CD4-positive, alpha-beta T cell (primary cell): ENCODE data around the gene ZEB1. TPM values are rescaled to one million over a fixed set of nuclear protein-coding genes. Genes with fewer than 3 reads are reported as not detected.

Experiments
- ATAC-seq: fragments of 200-7000 bp; cut with Tn5 transposase; one replicate; pipeline ENCODE4 v1.10.0; 2022; ENCODE audit warnings: mild to moderate bottlenecking; ENCODE audit not compliant: poor library complexity
- CTCF ChIA-PET: fragments of 350-600 bp; sonication (Branson Sonifier 250); formaldehyde crosslinking; loops from one replicate; lab custom pipeline; 2021; ENCODE audit warnings: antibody characterized with exemption, inconsistent platforms; lab: Charles Lee
- POLR2A ChIA-PET: fragments of 350-600 bp; sonication (Branson Sonifier 250); formaldehyde crosslinking; loops from one replicate; lab custom pipeline; 2021; ENCODE audit warnings: antibody characterized with exemption, inconsistent platforms; lab: Charles Lee
- DNase-seq, 14 experiments: peaks; one replicate each; pipeline ENCODE4 v3.0.0-alpha.2; 2013 to 2020; ENCODE audit warnings: mixed read lengths in 2 of 14
- H3K27ac ChIP-seq, 2 donors: one replicate each; pipeline versions ENCODE4 v1.5.1 to v1.7.0; 2013; ENCODE audit warnings: low read length in 2 of 2, low read depth in 1 of 2, mild to moderate bottlenecking in 1 of 2
- H3K27me3 ChIP-seq, 2 experiments: 1 replicate in 1 of 2; 2 replicates in 1 of 2; pipeline versions ENCODE4 v1.6.1 to v1.7.0; 2013; ENCODE audit warnings: low read length in 2 of 2, control low read depth in 1 of 2, mild to moderate bottlenecking in 1 of 2, moderate library complexity in 1 of 2; ENCODE audit not compliant: insufficient read depth in 2 of 2, control insufficient read depth in 1 of 2
- H3K36me3 ChIP-seq: one replicate; pipeline ENCODE4 v1.6.1; 2013; ENCODE audit warnings: low read length, control low read depth; ENCODE audit not compliant: insufficient read depth
- H3K4me1 ChIP-seq: one replicate; pipeline ENCODE4 v1.6.1; 2013; ENCODE audit warnings: low read length, control low read depth; ENCODE audit not compliant: insufficient read depth
- H3K4me3 ChIP-seq: one replicate; pipeline ENCODE4 v1.5.1; 2013; ENCODE audit warnings: mild to moderate bottlenecking, low read length, moderate library complexity
- H3K9me3 ChIP-seq, 2 experiments: 1 replicate in 1 of 2; 2 replicates in 1 of 2; pipeline versions ENCODE4 v1.6.1 to v1.7.0; 2013; ENCODE audit warnings: low read length in 2 of 2, mild to moderate bottlenecking in 2 of 2, control low read depth in 1 of 2, moderate library complexity in 1 of 2; ENCODE audit not compliant: control insufficient read depth in 1 of 2, insufficient read depth in 1 of 2
- H3K27ac Mint-ChIP-seq: one replicate; pipeline ENCODE4 v1.8.0; 2020; ENCODE audit warnings: mixed read lengths
- H3K27me3 Mint-ChIP-seq: one replicate; pipeline ENCODE4 v1.8.0; 2021; ENCODE audit warnings: mixed read lengths
- H3K36me3 Mint-ChIP-seq: one replicate; pipeline ENCODE4 v1.8.0; 2021; ENCODE audit warnings: low read depth, mixed read lengths
- H3K4me1 Mint-ChIP-seq: one replicate; pipeline ENCODE4 v1.8.0; 2021; ENCODE audit warnings: low read depth, mixed read lengths
- H3K4me3 Mint-ChIP-seq: one replicate; pipeline ENCODE4 v1.8.0; 2020; ENCODE audit warnings: mild to moderate bottlenecking, mixed read lengths
- H3K9me3 Mint-ChIP-seq: one replicate; pipeline ENCODE4 v1.8.0; 2020; ENCODE audit warnings: mixed read lengths
- CTCF ChIP-seq: fragments of 200-600 bp; IDR thresholded peaks from one replicate; pipeline ENCODE4 v1.8.0; 2022; ENCODE audit warnings: antibody characterized with exemption, mild to moderate bottlenecking
- intact Hi-C, 2 experiments: fragments of 100-400 bp; cut with DNase I in 1 of 2; cut with micrococcal nuclease in 1 of 2; formaldehyde crosslinking; loops; one replicate each; pipeline versions ENCODE4 v1.15.1 to v1.9.0; 2023 to 2025; cut with DNase I, micrococcal nuclease
- total RNA-seq, 174 experiments: library from RNA in 2 of 174; stranded (reverse) in 2 of 174; gene quantifications; one replicate each; pipeline ENCODE4 v1.2.3 and lab custom pipeline; 2021 to 2026

The ZEB1 gene
- total RNA-seq, 2 experiments from 2014 or later: 132 to 134 TPM

GRCh38 chr10:31507427-31507826 is 188.4 kb downstream of the ZEB1 start:
- intact Hi-C loops: no loop called here
- ATAC-seq (no peak), DNase-seq (no peak)
- Mint-ChIP-seq H3K4me1 (peaks cover 10% of the 10 kb centered on the region), H3K36me3 (peaks cover 86% of the 10 kb centered on the region), H3K9me3 (peaks cover 29% of the 10 kb centered on the region), H3K27ac (no peak overlapping the region), H3K27me3 (no peaks in the 10 kb centered on the region), H3K4me3 (no peak overlapping the region)
- TF ChIP-seq CTCF: no peak
- H3K4me1 ChIP-seq: peaks cover 9% of the 10 kb centered on the region
- H3K27ac ChIP-seq: no peak overlapping the region
- CTCF ChIA-PET: no interaction called here
- H3K4me3 ChIP-seq: no peak overlapping the region
- peaks cover 61% of the 10 kb centered on the region for H3K36me3 ChIP-seq
- H3K9me3 ChIP-seq: peaks cover 11 to 28% of the 10 kb centered on the region in 2 experiments
- POLR2A ChIA-PET: no interaction called here
- no peaks in the 10 kb centered on the region for H3K27me3 ChIP-seq

GRCh38 chr10:31508234-31508633 is 189.2 kb downstream of the ZEB1 start:
- ChIA-PET POLR2A (no interaction called here), CTCF (no interaction called here)
- H3K27ac ChIP-seq: no peak overlapping the region
- H3K27me3 ChIP-seq: no peaks in the 10 kb centered on the region
- Mint-ChIP-seq H3K27me3 (no peaks in the 10 kb centered on the region), H3K4me1 (peaks cover 10% of the 10 kb centered on the region), H3K36me3 (peaks cover 78% of the 10 kb centered on the region), H3K27ac (no peak overlapping the region), H3K9me3 (peaks cover 29% of the 10 kb centered on the region), H3K4me3 (no peak overlapping the region)
- peaks cover 62% of the 10 kb centered on the region for H3K36me3 ChIP-seq
- intact Hi-C loops: no loop called here
- H3K4me3 ChIP-seq: no peak overlapping the region
- peaks cover 9% of the 10 kb centered on the region for H3K4me1 ChIP-seq
- ATAC-seq (no peak), DNase-seq (no peak)
- peaks cover 11 to 28% of the 10 kb centered on the region in 2 experiments for H3K9me3 ChIP-seq
- TF ChIP-seq CTCF: no peak

GRCh38 chr10:31508882-31509281 is 189.9 kb downstream of the ZEB1 start:
- H3K4me3 ChIP-seq: no peak overlapping the region
- H3K27ac ChIP-seq: no peak overlapping the region
- peaks cover 67% of the 10 kb centered on the region for H3K36me3 ChIP-seq
- peaks cover 11 to 28% of the 10 kb centered on the region in 2 experiments for H3K9me3 ChIP-seq
- DNase-seq (no peak), ATAC-seq (no peak)
- Mint-ChIP-seq H3K4me1 (peaks cover 10% of the 10 kb centered on the region), H3K27ac (no peak overlapping the region), H3K4me3 (no peak overlapping the region), H3K36me3 (peaks cover 72% of the 10 kb centered on the region), H3K27me3 (no peaks in the 10 kb centered on the region), H3K9me3 (peaks cover 27% of the 10 kb centered on the region)
- no peaks in the 10 kb centered on the region for H3K27me3 ChIP-seq
- CTCF ChIA-PET: no interaction called here
- peaks cover 9% of the 10 kb centered on the region for H3K4me1 ChIP-seq
- POLR2A ChIA-PET: no interaction called here
- TF ChIP-seq CTCF: no peak
- intact Hi-C loops: no loop called here
